ENCODE measurements around the gene RRAGB.
"Not testable (repeated sequence)": the region's sequence is repeated elsewhere in the genome, so short reads cannot be mapped to it uniquely, and the experiment has no call there.

Gene RRAGB

DNA sequence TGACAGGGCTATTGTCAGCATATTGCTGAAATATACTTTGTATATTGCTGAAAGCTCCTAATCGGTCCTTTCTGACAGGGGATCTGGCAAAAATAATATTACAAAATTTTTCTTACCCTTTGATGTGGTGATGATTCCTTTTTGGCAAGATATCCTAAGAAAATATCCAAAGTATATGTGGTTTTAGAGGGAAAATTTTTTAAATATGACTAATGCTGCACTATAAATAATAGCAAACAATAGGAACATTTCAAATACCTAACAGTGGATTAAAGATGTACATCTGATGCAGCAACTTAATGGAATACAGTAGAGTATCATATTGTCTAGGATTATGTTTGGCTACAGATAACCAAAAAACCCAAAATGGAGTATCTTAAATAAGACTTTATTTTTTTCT lies 49.6 kb downstream of the RRAGB start:
- no peak for DNase-seq (ENCODE audit: low spot score)

- DNase-seq (ENCODE audit: low spot score) = not testable (repeated sequence)
These were observed 56.9 kb downstream of the RRAGB start for GRCh38 chrX:55774419-55774818.

- DNase-seq (ENCODE audit: low spot score) = no peak
These were observed 60.0 kb downstream of the RRAGB start for GRCh38 chrX:55777596-55777995.

- no peak for DNase-seq (ENCODE audit: low spot score)
These were observed 60.8 kb downstream of the RRAGB start for GRCh38 chrX:55778322-55778721.

DNA sequence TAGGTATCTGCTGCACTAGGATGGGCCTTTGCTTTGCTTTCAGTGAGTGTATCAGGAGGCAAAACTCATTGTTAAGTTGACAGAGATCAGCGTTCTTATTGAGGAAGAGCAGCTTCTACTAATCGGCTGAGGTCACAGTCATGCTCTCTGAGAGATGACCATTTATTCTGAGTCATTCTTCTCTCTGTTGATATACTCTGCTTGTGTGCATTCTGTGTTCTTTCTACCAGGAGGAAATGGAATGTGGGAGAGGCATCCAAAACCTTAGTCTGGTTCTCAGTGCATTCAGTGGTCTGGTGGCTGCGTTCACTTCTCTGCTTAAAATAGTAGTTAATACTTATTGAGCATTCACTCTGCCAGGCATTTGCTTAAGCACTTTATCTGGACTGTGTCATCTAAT lies 66.2 kb downstream of the RRAGB start:
- DNase-seq (ENCODE audit: low spot score) = no peak

- DNase-seq (ENCODE audit: low spot score) = no peak
These were observed 69.5 kb downstream of the RRAGB start for GRCh38 chrX:55787063-55787462.

DNA sequence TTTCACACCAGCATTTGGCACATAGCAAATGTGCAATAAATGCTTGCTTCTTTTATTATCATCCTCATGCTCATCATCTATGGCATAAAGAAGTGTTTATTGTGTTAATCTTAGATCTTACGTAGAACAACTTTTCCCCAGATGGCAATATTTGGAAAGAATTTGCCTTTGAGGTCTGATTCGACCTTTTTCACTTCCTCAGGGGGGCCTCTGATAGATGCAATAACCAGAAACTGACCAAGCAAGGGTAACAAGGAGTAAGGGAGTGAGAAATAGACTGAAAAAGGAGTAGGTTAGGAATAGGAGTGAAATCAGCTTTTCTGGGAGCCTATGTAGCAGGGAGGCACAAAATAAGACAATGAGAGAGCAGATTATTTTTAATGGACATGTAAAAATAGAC lies 70.2 kb downstream of the RRAGB start:
- no peak for DNase-seq (ENCODE audit: low spot score)

DNA sequence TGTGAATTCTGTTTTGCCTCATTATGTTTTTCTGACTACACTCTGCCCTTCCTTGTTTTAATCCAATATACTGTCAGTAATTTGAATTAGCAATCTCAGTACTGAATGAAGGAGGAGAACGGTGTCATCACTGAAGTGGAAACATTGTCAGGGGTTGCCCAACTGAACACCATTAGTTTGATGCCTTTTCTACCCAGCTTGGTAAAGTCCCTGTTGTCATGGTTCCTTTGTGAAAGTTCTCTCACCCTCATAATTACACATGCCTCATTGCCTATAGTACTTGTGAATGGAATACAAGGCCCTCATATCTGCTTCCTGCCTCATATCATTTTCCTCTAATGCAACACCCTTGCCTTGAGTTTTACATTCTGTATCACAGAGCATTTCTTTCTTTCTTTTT lies 76.9 kb downstream of the RRAGB start:
- DNase-seq (ENCODE audit: low spot score) = no peak

DNA sequence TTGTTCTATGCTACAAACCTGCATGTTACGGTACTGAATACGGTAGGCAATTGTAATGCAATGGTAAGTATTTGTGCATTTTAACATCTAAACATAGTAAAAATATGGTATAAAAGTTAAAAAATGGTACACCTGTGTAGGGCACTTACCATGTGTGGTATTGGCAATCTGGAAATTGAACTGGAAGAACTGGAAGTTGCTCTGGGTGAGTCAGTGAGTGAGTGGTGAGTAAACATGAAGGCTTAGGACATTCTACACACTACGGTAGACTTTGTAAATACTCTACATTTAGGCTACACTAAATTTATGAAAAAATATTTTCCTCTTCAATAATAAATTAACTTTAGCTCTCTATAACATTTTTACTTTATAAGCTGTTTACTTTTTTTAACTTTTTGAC lies 78.9 kb downstream of the RRAGB start:
- no peak for DNase-seq (ENCODE audit: low spot score)

DNA sequence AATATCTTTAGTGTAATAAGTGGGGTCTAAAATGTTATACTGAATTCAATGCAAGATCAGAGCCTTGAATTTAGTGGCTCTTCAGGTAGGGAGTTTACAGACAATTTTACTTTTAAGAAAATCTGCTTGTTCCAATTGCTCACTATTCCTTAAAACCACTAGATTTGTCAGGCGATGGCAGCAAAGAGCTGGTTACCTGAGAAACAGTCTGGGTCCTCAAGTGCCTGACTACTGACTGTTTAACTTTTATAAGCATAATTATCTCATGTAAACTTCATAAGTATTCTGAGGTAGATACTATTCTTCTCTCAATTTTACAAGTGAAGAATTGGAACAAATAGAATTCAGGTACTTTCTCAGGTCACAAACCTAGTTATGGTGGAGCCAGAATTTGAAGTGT lies 84.3 kb downstream of the RRAGB start:
- DNase-seq (ENCODE audit: low spot score) = no peak

Data from HuH-7.5 (cell line).